Neural cell (in vitro differentiated cells): Measurements from ENCODE around the gene TMA7B.

Experiments
- POLR2AphosphoS5 ChIP-seq: IDR thresholded peaks from 2 replicates; pipeline ENCODE4 v1.6.1; 2012
- TF ChIP-seq, protein P1 (sequence below): fragments of 450-650 bp; IDR thresholded peaks from 2 replicates; pipeline ENCODE4 v1.5.1; 2014; ENCODE audit warnings: antibody characterized with exemption, mild to moderate bottlenecking, moderate library complexity; ENCODE audit not compliant: poor library complexity, severe bottlenecking

DNA sequence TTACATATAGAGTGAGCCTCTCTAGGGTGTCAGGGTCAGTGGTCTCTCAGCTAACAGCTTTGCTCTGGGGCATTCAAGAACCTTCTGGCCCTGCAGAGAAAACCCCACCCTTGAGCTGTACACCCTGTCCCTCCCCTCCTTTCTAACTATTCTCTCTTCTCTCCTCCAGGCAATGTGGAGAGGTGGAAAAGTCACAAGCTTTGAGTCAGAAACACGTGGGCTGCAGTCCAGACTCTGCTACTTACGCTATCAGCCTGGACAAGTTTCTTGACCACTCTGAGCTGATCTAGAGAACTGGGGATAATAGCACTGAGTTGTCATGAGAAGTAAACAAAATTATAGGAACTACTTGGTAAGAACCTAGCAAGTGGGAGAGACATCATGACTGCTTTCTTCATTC lies 23.8 kb downstream of the TMA7B start:
- TF ChIP-seq, protein P1, sequence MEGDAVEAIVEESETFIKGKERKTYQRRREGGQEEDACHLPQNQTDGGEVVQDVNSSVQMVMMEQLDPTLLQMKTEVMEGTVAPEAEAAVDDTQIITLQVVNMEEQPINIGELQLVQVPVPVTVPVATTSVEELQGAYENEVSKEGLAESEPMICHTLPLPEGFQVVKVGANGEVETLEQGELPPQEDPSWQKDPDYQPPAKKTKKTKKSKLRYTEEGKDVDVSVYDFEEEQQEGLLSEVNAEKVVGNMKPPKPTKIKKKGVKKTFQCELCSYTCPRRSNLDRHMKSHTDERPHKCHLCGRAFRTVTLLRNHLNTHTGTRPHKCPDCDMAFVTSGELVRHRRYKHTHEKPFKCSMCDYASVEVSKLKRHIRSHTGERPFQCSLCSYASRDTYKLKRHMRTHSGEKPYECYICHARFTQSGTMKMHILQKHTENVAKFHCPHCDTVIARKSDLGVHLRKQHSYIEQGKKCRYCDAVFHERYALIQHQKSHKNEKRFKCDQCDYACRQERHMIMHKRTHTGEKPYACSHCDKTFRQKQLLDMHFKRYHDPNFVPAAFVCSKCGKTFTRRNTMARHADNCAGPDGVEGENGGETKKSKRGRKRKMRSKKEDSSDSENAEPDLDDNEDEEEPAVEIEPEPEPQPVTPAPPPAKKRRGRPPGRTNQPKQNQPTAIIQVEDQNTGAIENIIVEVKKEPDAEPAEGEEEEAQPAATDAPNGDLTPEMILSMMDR = no peak
- TF ChIP-seq POLR2AphosphoS5 = no peak
